Right renal pelvis (tissue), 4 donors: ENCODE measurements around the gene ATP7A. TPM values are rescaled to one million over a fixed set of nuclear protein-coding genes. Genes with fewer than 3 reads are reported as not detected.
A peak's percentile ranks its signal among the peaks of the same experiment; 100 is the strongest.
"Not testable (repeated sequence)": the region's sequence is repeated elsewhere in the genome, so short reads cannot be mapped to it uniquely, and the experiment has no call there.

Experiments used
- DNase-seq, 4 donors: peaks; one replicate each; pipeline ENCODE4 v3.0.0-alpha.2; 2013; ENCODE audit warnings: low read depth in 4 of 4, low spot score in 3 of 4, missing footprints in 1 of 4
- polyA plus RNA-seq, 4 donors: library from polyadenylated mRNA; unstranded; fragments of 120-200 nt; gene quantifications; one replicate each; pipeline ENCODE4 v1.2.1, GENCODE V29; 2013; ENCODE audit not compliant: insufficient read length in 4 of 4

Gene ATP7A
- polyA plus RNA-seq, 4 donors: 15.0 to 18.9 (median 16.9) TPM

DNA sequence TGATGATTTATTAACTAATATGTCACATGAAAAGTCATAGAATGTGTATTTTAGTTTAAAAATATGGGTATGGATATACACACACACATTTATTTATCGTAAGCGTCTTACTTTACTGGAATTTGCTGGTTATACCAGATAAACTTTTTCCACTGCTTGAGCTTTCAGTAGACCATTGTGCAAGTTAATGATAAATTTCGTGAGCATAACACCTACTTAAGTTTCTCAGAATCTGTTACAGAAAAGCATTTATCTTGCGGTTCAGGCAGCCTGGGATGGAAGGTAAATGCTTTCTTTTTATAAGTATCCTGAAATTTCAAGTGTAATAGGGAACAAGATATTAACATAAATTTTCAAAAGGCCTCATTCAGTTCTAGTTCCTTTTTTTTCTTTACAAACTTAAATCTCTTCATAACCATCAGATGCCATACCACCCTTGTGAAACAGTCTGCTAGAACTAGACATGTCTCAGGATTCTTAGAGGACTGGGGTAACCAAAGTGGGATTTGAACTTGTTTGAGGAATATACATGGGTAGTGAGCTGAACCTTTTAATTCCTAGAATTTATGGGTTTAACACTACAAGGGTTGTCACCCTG is 27.7 kb downstream of the ATP7A start:
- no peak for DNase-seq

DNA sequence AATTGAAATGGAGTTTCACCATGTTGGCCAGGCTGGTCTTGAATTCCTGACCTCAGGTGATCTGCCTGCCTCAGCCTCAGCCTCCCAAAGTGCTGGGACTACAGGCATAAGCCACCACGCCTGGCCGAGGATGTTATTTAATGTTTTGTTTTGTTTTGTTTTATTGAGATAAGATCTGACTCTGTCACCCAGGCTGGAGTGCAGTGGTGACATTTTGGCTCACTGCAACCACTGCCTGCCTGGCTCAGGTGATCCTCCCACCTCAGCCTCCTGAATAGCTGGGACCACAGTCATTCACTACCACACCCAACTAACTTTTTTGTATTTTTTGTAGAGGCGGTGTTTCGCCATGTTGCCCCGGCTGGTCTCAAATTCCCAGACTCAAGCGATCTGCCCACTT is 34.5 kb downstream of the ATP7A start:
- DNase-seq: not testable (repeated sequence)

DNA sequence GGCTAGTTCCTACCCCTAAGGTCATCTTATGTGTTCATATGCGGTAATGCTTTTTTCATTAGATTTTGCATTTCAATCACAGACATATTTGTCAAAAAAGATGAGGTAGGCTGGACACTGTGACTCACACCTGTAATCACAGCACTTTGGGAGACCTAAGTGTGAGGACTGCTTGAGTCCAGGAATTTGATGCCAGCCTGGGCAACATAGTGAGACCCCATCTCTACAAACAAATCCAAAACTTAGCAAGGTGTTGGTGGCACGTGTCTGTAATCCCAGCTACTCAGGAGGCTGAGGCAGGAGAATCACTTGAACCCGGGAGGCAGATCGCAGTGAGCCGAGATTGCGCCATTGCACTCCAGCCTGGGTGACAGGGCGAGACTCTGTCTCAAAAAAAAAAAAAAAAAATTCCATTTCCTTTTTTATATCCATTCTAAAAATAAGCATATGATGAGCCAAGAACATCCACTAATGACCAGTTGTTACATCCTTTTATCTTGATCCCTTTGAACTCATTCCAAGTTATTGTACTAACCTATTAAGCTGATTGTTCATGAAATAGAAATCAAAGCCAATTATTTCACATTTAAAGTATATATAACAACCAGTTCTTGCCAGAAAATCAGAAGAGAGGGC is 35.5 kb downstream of the ATP7A start:
- DNase-seq: no peak

DNA sequence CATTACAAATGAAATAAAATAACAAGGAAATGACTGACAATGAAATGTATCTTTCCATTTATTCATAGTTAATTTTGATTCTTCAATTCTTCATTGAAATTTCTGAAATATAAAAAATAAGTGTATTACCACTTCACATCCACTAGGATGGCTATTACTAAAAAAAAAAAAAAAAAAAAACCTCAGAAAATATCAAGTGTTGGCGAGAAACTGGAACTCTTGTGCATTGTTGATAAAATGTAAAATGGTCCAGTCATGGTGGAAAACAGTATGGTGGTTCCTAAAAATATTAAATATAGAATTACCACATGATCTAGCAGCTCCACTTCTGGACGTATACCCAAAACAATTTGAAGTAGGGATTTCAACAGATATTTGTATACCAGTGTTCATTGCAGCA is 36.1 kb downstream of the ATP7A start:
- no peak for DNase-seq

DNA sequence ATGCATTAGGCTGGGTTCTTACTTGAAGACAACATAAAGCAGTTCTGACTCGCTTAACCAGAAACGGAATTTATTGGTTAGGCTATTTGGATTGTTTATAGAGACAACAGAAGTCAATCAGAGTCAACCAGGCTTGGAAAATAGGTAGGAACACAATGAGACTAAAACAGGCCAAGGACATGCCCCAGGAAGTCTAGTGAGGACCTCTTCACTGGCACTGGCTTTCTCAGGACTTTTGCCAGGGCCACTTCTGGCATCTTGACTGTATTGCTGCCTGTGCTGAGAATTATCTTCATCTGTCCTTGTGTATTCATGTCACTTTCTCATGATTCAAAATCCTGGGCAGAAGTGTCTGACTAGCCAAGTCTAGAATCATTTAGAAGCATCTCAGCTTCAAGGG is 39.3 kb downstream of the ATP7A start:
- no peak for DNase-seq

DNA sequence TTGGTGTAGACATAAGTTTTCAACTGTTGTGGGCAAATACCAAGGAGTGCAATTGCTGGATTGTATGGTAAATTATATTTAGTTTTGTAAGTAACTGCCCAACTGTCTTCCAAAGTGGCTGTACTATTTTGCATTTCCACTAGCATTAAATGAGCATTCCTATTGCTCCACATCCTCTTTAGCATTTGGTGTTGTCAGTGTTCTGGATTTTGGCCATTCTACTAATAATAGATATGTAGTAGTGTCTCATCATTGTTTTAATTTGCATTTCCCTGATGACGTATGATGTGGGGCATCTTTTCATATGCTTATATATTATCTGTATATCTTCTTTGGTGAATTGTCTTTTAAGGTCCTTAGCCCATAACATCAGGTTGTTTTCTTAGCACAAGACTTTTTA is 41.7 kb downstream of the ATP7A start:
- no peak for DNase-seq

GRCh38 chrX:77953302-77953701 is 42.8 kb downstream of the ATP7A start:
- DNase-seq: no peak

GRCh38 chrX:77953708-77954107 is 43.2 kb downstream of the ATP7A start:
- no peak for DNase-seq

GRCh38 chrX:77960567-77960966 is 50.1 kb downstream of the ATP7A start:
- no peak for DNase-seq

DNA sequence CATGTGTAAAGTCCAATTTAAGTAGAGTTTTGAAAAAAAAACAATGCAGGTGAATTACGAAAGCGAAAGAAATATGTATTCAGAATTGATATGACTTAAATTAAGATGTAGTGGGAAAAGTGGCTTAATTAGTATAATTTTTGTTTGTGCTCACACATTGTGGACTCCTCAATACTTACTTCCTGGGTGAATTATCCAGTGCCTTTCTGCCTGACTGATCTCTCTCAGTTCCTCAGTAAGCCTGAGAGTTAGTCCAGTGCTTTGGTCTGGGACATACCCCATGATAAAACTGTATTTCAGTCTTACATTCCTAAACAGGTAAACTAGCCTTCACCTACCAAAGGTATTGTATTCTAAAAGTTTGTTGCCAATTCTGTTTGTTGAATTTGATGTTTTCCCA is 50.6 kb downstream of the ATP7A start:
- no peak for DNase-seq

DNA sequence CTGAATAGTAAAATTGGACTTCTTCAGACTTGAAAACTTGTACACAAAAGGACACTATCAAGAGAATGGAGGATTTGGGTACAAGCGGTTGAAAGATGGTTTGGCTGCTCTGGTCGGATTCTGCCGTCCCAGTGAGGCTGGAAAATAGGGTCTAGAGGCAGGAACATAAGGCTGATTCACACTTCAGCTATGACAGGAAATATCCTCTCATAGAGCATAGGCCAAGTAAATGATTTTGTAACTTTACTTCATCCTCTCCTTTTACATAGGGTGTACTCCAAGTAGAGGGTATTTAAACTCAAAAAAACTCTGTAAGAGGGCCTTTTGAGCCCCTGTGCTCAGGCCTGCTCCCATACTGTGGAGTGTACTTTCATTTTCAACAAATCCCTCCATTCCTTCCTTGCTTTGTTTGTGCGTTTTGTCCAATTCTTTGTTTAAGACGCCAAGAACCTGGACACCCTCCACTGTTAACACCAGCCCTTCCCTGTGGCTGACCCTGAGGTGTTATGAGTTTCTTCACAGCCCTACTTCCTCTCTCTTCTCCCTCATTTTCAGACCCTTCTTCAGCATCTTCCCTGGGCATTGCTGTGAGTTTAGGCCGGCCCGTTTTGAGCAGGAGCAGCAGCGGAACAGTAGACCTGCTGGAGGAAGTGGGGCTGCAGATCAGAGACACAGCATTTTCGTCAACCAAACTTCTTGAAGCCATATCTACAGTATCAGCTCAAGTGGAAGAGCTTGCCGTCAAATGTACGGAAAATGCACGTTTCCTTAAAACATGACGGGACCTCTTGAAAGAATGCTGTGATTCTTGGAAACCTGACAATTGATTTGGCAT is 51.8 kb downstream of the ATP7A start:
- no peak for DNase-seq

DNA sequence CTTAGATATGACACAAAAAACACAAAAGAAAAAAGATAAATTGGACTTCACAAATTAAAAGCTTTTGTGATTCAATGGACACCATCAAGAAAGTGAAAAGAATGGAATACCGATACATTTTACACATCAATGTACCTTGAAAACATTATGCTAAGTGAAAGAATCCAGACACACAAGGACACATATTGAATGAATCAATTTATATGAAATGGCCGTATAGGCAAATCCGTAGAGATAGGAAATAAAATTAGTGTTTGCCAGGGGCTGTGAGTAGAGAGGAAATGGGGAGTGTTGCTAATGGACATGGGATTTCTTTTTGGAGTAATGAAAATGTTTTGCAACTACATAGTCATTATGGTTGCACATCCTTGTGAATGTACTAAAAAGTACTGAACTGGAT is 55.9 kb downstream of the ATP7A start:
- DNase-seq: no peak

GRCh38 chrX:77967631-77968030 is 57.1 kb downstream of the ATP7A start:
- DNase-seq: peak in 1 of 4 donors; percentile 14

DNA sequence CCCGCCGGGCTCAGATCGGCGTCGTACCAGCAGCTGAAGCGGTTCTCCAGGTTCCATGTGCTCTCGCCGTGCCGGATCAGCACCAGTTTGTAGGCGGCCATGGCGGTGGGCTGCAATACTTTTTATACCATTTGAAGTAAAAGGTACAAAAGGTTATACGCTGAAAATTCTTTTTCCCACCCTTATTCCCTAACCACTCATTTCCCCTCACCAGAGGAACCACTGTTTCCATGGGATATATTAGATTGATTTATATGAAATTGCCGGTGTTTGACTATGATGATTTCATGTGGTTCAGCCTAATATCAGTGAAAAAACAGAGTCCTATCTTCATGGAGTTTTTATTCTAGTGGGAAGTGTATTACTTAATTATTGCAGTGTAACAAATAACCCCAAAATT is 59.0 kb downstream of the ATP7A start, which contains the start of gene PGAM4:
PGAM4 (minus strand) TSS at position 101 of the 400 bp plus-strand sequence; CDS start at position 101, 0 bp downstream.
- DNase-seq: no peak

DNA sequence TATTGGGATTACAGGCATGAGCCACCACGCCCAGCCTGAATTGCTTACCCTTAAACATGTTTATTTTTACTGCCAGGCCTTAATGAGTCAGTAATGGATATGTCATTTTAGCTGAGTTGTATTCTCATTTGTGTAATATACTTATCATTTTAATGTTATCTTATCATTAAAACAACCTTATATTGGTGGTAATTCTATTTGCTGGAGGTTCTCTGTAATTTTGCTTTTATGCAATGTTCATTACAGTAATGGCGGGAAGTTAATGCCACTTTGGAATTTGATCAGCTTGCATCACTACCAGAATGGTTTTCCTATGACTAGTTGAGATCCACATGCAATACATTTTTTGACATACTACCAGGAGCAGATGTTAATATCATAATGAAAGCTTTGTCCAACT is 65.3 kb downstream of the ATP7A start:
- DNase-seq: no peak

- no peak for DNase-seq
Measured at GRCh38 chrX:77977095-77977494, 66.6 kb downstream of the ATP7A start.

DNA sequence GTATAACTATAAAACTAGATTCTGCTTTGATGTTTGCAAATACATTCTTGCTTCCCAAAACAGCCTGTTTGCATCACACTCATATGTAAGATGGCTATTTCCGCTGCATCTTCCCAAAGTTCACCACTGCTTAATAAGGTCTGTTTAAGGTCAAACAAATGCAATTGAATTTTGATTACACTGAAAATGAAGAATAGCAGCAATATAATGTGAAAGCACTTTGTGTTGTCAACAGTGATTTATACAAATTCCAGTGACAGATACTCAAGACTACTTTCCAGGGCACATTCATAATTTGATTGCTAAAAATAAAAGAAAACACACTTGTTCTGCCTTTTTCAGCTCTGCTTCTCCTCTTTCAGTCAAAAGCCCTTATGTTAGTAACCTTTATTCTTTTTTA is 67.0 kb downstream of the ATP7A start:
- no peak for DNase-seq

- DNase-seq: no peak
Measured at GRCh38 chrX:77979870-77980269, 69.4 kb downstream of the ATP7A start.

- DNase-seq: no peak
Measured at GRCh38 chrX:78011846-78012245, 101.4 kb downstream of the ATP7A start.

DNA sequence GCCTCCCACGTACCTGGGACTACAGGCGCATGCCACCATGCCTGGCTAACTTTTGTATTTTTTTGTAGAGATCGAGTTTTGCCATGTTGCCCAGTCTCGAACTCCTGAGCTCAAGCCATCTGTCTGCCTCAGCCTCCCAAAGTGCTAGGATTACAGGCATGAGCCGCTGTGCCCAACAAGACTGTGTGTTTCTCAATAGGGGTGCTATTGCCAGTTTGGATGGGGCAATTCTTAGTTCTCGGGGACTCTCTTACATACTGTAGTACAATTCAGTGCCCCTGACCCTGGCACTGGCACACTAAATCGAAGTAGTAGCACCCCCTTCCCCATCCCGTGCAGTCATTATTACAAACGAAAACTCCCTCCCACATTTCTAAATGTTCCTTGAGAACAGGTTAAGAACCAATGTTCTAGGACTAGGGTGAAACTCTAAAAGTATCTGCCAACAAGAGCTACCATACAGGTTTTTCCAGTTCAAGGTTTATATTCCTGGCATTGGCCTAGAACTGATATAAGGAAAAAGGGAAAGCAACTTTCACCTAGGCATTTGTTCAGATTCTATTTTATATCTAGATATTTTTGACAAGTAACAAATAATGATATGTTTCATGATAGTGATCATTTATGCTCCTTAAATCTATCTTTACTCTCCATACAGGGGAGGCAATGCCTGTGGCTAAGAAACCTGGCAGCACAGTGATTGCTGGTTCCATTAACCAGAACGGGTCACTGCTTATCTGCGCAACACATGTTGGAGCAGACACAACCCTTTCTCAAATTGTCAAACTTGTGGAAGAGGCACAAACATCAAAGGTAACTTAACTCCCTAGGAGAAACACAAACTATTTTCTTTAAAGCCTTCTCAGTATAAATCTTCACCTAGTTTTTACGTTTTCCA is 109.3 kb downstream of the ATP7A start:
- peak in 1 of 4 donors; percentile 1 for DNase-seq
